Natural killer cell (primary cell): Measurements from ENCODE around the gene PRRT1B. TPM values are rescaled to one million over a fixed set of nuclear protein-coding genes. Genes with fewer than 3 reads are reported as not detected.

ENCODE experiments used
- ATAC-seq, 3 donors: fragments of 150-1000 bp in 2 of 3; fragments of 200-7000 bp in 1 of 3; cut with Tn5 transposase; 1 replicate in 1 of 3; 2 replicates in 2 of 3; pipeline ENCODE4 v1.10.0; 2021; ENCODE audit warnings: mild to moderate bottlenecking in 2 of 3, moderate library complexity in 2 of 3
- DNase-seq, 2 donors: peaks; one replicate each; pipeline versions ENCODE4 v3.0.0 to v3.0.0-alpha.2; 2013 to 2021; ENCODE audit warnings: mixed read lengths in 1 of 2
- H3K27ac ChIP-seq: one replicate; pipeline ENCODE4 v1.5.1; 2013; ENCODE audit warnings: mild to moderate bottlenecking, low read length
- H3K27me3 ChIP-seq: one replicate; pipeline ENCODE4 v1.6.1; 2013; ENCODE audit warnings: low read length; ENCODE audit not compliant: control insufficient read depth, insufficient read depth
- H3K36me3 ChIP-seq: one replicate; pipeline ENCODE4 v1.6.1; 2013; ENCODE audit warnings: low read length; ENCODE audit not compliant: control insufficient read depth, insufficient read depth
- H3K4me1 ChIP-seq: one replicate; pipeline ENCODE4 v1.6.1; 2013; ENCODE audit warnings: low read length; ENCODE audit not compliant: control insufficient read depth, insufficient read depth
- H3K4me3 ChIP-seq: one replicate; pipeline ENCODE4 v1.5.1; 2013; ENCODE audit warnings: low read length
- H3K9me3 ChIP-seq: one replicate; pipeline ENCODE4 v1.6.1; 2013; ENCODE audit warnings: low read length; ENCODE audit not compliant: control insufficient read depth, insufficient read depth
- H3K27ac Mint-ChIP-seq, 2 donors: one replicate each; pipeline ENCODE4 v1.8.0; 2022; ENCODE audit warnings: mild to moderate bottlenecking in 2 of 2, mixed read lengths in 2 of 2, moderate library complexity in 1 of 2
- H3K27me3 Mint-ChIP-seq, 2 donors: one replicate each; pipeline ENCODE4 v1.8.0; 2022; ENCODE audit warnings: low read depth in 2 of 2, mixed read lengths in 2 of 2
- H3K36me3 Mint-ChIP-seq: one replicate; pipeline ENCODE4 v1.8.0; 2022; ENCODE audit warnings: mixed read lengths
- H3K4me1 Mint-ChIP-seq, 2 donors: one replicate each; pipeline ENCODE4 v1.8.0; 2022; ENCODE audit warnings: mixed read lengths in 2 of 2
- H3K4me3 Mint-ChIP-seq: one replicate; pipeline ENCODE4 v1.8.0; 2022; ENCODE audit warnings: mild to moderate bottlenecking, moderate library complexity, mixed read lengths
- H3K9me3 Mint-ChIP-seq, 2 donors: one replicate each; pipeline ENCODE4 v1.8.0; 2022; ENCODE audit warnings: mixed read lengths in 2 of 2
- CTCF ChIP-seq: fragments of 200-600 bp; IDR thresholded peaks from one replicate; pipeline ENCODE4 v1.8.0; 2022; ENCODE audit warnings: antibody characterized with exemption
- WGBS: methylation state at CpG from one replicate; pipeline ENCODE4 v1.1.7; 2013; ENCODE audit warnings: missing lambda C conversion rate; ENCODE audit not compliant: insufficient coverage; 5-methylcytosine and 5-hydroxymethylcytosine counted together
- intact Hi-C: fragments of 100-400 bp; cut with micrococcal nuclease; formaldehyde crosslinking; loops from one replicate; pipeline ENCODE4 v1.14.2; 2022
- total RNA-seq, 4 donors: library from RNA; stranded (reverse); fragments of 120-200 nt in 1 of 4; gene quantifications; one replicate each; pipeline versions ENCODE4 v1.2.3 to v1.2.4, GENCODE V29; 2013 to 2022

Gene PRRT1B
- total RNA-seq, 3 donors from 2014 or later (not counting 1 experiment from before 2014, with no cell fraction given): not detected

- H3K36me3 Mint-ChIP-seq: no peaks in the 10 kb centered on the region
- no peak overlapping the region for H3K4me3 Mint-ChIP-seq
- intact Hi-C loops: no loop called here
Observed at GRCh38 chr9:131534721-131535237, 10.5 kb upstream of the PRRT1B start.

GRCh38 chr9:131537946-131538345, 7.4 kb upstream of the PRRT1B start:
- intact Hi-C loops: no loop called here
- no peak overlapping the region for H3K27ac ChIP-seq
- WGBS: 96% methylated on average over 18 of the region's 19 CpGs
- no peak overlapping the region for H3K4me3 Mint-ChIP-seq
- H3K4me1 Mint-ChIP-seq: peaks cover 0 to 6% of the 10 kb centered on the region in 2 donors
- H3K27ac Mint-ChIP-seq: no peak overlapping the region
- ATAC-seq (no peak), DNase-seq (no peak)
- no peak overlapping the region for H3K4me3 ChIP-seq
- H3K9me3 Mint-ChIP-seq: peaks cover 0 to 2% of the 10 kb centered on the region in 2 donors
- peaks cover 3% of the 10 kb centered on the region for H3K9me3 ChIP-seq
- no peak for TF ChIP-seq CTCF
- H3K36me3 Mint-ChIP-seq: no peaks in the 10 kb centered on the region
- H3K27me3 Mint-ChIP-seq: no peaks in the 10 kb centered on the region
- no peaks in the 10 kb centered on the region for H3K36me3 ChIP-seq
- no peaks in the 10 kb centered on the region for H3K27me3 ChIP-seq
- H3K4me1 ChIP-seq: peaks cover 39% of the 10 kb centered on the region

More at GRCh38 chr9:131534721-131535237, 10.5 kb upstream of the PRRT1B start:
- no peak overlapping the region for H3K27ac ChIP-seq
- H3K4me3 ChIP-seq: no peak overlapping the region
- 36% methylated on average over 8 of the region's 8 CpGs for WGBS
- peaks cover 1% of the 10 kb centered on the region for H3K36me3 ChIP-seq
- ATAC-seq (no peak), DNase-seq (peak in 1 of 2 donors; percentile 58)
- Mint-ChIP-seq H3K4me1 (peaks cover 0 to 8% of the 10 kb centered on the region in 2 donors), H3K9me3 (no peaks in the 10 kb centered on the region), H3K27me3 (no peaks in the 10 kb centered on the region), H3K27ac (no peak overlapping the region)
- H3K4me1 ChIP-seq: peaks cover 46% of the 10 kb centered on the region
- no peak for TF ChIP-seq CTCF
- no peaks in the 10 kb centered on the region for H3K27me3 ChIP-seq
- no peaks in the 10 kb centered on the region for H3K9me3 ChIP-seq

- peaks cover 2 to 6% of the 10 kb centered on the region in 2 donors for H3K9me3 Mint-ChIP-seq
- no peak overlapping the region for H3K27ac ChIP-seq
- no peaks in the 10 kb centered on the region for H3K36me3 ChIP-seq
- H3K4me1 Mint-ChIP-seq: peaks cover 0 to 5% of the 10 kb centered on the region in 2 donors
- DNase-seq (peak in 1 of 2 donors; percentile 60), ATAC-seq (peak in 1 of 3 donors; percentile 43)
- peak overlapping the region; percentile 4 for H3K4me3 Mint-ChIP-seq
- 61% methylated on average over 7 of the region's 7 CpGs for WGBS
- peaks cover 18% of the 10 kb centered on the region for H3K9me3 ChIP-seq
- TF ChIP-seq CTCF: no peak
- H3K36me3 Mint-ChIP-seq: peaks cover 9% of the 10 kb centered on the region
- H3K4me1 ChIP-seq: peaks cover 35% of the 10 kb centered on the region
- no peak overlapping the region for H3K4me3 ChIP-seq
- H3K27me3 Mint-ChIP-seq: peaks cover 0 to under 1% of the 10 kb centered on the region in 2 donors
- intact Hi-C loops: no loop called here
- no peak overlapping the region for H3K27ac Mint-ChIP-seq
- H3K27me3 ChIP-seq: peaks cover 2% of the 10 kb centered on the region
Observed at GRCh38 chr9:131539223-131539923, 6.0 kb upstream of the PRRT1B start.
